Epithelial cell of proximal tubule (primary cell): Measurements from ENCODE around the gene FETUB. TPM values are rescaled to one million over a fixed set of nuclear protein-coding genes. Genes with fewer than 3 reads are reported as not detected.
A peak's percentile ranks its signal among the peaks of the same experiment; 100 is the strongest.

Source experiments
- DNase-seq: peaks from one replicate; pipeline ENCODE4 v3.0.0-alpha.2; 2011; ENCODE audit warnings: low read depth
- H3K4me3 ChIP-seq: 2 replicates; pipeline ENCODE4 v1.5.1; 2011; ENCODE audit warnings: low read depth, mild to moderate bottlenecking, low read length
- total RNA-seq: library from RNA; depleted of rRNA; stranded (reverse); fragments of >200 nt; gene quantifications from 2 replicates; pipeline ENCODE4 v1.2.3, GENCODE V29; 2015
- TF ChIP-seq, protein P1 (sequence below): conservative IDR thresholded peaks from 2 replicates; pipeline ENCODE4 v1.5.1; 2012; ENCODE audit warnings: low read depth, mild to moderate bottlenecking, low read length

FETUB gene
- total RNA-seq, 1 donor from 2014 or later, result not detected

DNA sequence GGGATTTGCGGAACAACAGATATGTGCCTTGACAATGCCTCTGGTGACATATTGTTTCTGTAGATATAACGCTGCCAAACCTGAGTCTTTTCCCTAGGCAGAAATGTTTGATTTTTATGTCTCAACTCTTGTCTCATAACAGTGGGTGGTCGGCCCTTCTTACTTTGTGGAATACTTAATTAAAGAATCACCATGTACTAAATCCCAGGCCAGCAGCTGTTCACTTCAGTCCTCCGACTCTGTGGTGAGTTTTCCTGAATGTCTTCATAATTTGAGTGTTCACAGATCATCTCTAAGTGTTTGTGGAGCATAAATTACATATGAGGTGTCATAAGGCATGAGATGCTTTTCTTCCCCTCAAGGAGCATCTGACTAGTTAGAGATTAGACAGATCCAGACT, 5.9 kb downstream of the FETUB start:
- TF ChIP-seq, protein P1, sequence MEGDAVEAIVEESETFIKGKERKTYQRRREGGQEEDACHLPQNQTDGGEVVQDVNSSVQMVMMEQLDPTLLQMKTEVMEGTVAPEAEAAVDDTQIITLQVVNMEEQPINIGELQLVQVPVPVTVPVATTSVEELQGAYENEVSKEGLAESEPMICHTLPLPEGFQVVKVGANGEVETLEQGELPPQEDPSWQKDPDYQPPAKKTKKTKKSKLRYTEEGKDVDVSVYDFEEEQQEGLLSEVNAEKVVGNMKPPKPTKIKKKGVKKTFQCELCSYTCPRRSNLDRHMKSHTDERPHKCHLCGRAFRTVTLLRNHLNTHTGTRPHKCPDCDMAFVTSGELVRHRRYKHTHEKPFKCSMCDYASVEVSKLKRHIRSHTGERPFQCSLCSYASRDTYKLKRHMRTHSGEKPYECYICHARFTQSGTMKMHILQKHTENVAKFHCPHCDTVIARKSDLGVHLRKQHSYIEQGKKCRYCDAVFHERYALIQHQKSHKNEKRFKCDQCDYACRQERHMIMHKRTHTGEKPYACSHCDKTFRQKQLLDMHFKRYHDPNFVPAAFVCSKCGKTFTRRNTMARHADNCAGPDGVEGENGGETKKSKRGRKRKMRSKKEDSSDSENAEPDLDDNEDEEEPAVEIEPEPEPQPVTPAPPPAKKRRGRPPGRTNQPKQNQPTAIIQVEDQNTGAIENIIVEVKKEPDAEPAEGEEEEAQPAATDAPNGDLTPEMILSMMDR, result no peak
- DNase-seq, result no peak
- H3K4me3 ChIP-seq, result no peak overlapping the region

DNA sequence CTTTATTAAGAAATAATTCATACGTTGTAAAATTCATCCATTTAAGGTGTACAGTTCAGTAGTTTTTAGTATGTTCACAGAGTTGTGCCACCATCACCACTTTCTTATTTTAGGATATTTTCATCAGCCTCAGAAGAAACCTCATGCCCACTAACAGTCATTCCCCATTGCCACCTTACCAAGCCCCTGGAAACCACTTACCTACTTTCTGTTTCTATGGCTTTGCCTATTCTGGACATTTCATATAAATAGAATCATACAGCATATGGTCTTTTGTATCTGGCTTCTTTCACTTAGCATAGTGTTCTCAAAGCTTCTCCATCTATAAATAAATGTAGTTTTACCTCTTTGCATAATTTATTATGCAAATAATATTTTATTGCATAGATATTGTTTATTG, 6.6 kb downstream of the FETUB start:
- H3K4me3 ChIP-seq, result no peak overlapping the region
- DNase-seq, result no peak
- TF ChIP-seq, protein P1, result no peak

DNA sequence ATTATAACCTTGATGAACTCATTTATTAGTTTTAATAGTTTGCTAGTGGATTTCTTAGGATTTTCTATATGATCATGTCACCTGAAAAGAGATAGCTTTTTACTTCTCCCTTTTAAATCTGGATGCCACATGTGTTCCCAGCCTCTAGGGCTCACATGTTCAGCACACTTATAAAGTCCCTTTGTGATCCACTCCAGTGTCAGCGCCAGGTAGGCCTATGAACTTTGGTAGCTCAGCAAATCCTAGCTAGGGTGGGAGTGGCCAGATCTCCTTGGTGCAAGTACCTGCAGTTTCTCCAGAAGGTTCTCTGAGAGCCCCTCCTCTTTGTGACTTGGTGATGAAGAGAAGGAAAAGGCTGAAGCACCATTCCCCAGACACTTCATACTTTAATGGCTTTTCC, 8.7 kb downstream of the FETUB start:
- H3K4me3 ChIP-seq, result no peak overlapping the region
- TF ChIP-seq, protein P1, result no peak
- DNase-seq, result no peak

DNA sequence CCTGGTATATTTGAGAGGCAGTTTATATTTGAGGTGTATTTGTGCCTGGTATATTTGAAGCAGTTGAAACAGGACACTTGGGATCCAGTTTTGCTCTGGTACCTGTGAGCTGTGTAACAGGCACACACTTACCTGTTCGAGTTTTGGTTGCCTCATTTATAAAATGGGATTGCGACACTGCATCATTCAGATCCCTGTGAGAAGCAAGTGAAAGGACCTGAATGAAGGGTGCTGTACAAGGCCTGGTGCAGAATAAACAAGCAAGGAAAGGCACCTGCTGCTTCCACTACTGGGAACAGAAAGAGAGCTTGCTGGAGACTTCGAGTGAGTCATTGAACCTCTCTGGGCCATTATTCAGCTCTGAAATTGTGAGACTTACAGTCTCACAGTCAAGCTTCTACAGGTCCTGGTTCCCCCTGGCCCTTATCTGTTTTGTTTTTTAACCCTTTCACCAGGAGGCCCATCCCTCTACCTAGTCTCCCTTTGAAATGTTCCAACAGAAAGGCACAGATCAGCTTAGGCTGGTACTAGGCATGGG, 11.5 kb downstream of the FETUB start:
- H3K4me3 ChIP-seq, result no peak overlapping the region
- TF ChIP-seq, protein P1, result no peak
- DNase-seq, result no peak

DNA sequence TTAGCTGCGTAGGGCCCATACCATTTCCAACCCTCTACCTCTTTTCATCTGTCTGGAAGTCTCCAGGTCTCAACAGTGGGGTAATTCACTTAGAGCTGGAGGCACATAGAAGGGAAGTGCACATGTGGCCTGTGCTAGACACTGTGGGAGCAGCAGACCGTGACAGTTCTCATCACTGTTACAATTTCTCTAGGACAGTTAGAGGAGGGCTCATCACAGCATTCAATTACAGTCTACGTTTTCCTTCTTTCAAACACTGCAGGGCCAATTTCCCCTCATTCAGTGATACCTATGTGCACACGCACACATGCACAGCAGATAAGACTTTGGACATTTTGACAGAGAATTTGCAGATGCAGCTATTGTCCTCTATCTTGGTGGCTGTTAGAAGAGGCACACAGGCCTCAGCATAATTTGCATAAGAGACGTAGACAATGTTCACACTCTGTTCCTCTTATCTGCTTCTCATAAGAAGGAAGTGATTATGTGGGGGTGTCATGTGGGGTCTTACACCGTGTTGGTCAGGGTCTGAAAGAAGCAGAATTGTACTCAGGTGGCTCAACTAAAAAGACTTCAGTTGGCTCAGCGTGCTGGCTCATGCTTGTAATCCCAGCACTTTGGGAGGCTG, 13.0 kb downstream of the FETUB start:
- no peak overlapping the region for H3K4me3 ChIP-seq
- TF ChIP-seq, protein P1, result no peak
- DNase-seq, result no peak

- no peak for DNase-seq
- TF ChIP-seq, protein P1, result peak; percentile 3
- H3K4me3 ChIP-seq, result no peak overlapping the region
Observed at GRCh38 chr3:186653984-186654383, 13.8 kb downstream of the FETUB start.
